HL-60 (cell line): Measurements from ENCODE around the gene NEK11.

Experiments used
- GABPA ChIP-seq: IDR thresholded peaks from 2 replicates; pipeline ENCODE4 v1.6.1; 2012; ENCODE audit warnings: low read depth
- POLR2AphosphoS5 ChIP-seq: IDR thresholded peaks from 2 replicates; pipeline ENCODE4 v1.6.1; 2012; ENCODE audit warnings: low read depth
- SPI1 ChIP-seq: IDR thresholded peaks from 2 replicates; pipeline ENCODE4 v1.6.1; 2012; ENCODE audit warnings: low read depth, mild to moderate bottlenecking, borderline replicate concordance
- TF ChIP-seq, protein P1 (sequence below): IDR thresholded peaks from one replicate; pipeline ENCODE4 v1.5.1; 2011; ENCODE audit warnings: low read length, control low read depth, inconsistent platforms; ENCODE audit not compliant: insufficient read depth
- TF ChIP-seq, protein P2 (sequence below): IDR thresholded peaks from 2 replicates; pipeline ENCODE4 v1.6.1; 2012; ENCODE audit warnings: low read depth; ENCODE audit not compliant: insufficient replicate concordance

DNA sequence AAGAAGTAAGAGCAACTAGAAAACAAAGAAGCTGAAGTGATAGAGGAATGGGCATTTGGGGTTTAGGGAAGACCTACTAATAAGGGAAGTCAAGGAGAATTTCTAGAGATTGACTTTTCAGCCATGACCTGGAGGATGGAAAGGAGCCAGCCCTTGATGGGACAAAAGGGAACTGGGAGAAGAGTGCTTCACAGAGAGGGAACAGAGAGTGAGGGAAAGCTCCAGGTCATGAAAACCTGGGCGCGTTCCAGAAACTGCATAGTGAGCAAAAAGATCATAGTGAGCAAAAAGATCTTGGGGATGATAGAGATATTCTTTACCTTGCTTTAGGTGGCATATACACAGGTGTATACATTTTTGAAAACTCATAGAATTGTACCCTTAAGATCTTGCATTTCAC lies 211.8 kb downstream of the NEK11 start:
- TF ChIP-seq, protein P1, sequence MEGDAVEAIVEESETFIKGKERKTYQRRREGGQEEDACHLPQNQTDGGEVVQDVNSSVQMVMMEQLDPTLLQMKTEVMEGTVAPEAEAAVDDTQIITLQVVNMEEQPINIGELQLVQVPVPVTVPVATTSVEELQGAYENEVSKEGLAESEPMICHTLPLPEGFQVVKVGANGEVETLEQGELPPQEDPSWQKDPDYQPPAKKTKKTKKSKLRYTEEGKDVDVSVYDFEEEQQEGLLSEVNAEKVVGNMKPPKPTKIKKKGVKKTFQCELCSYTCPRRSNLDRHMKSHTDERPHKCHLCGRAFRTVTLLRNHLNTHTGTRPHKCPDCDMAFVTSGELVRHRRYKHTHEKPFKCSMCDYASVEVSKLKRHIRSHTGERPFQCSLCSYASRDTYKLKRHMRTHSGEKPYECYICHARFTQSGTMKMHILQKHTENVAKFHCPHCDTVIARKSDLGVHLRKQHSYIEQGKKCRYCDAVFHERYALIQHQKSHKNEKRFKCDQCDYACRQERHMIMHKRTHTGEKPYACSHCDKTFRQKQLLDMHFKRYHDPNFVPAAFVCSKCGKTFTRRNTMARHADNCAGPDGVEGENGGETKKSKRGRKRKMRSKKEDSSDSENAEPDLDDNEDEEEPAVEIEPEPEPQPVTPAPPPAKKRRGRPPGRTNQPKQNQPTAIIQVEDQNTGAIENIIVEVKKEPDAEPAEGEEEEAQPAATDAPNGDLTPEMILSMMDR: no peak
- TF ChIP-seq, protein P2, sequence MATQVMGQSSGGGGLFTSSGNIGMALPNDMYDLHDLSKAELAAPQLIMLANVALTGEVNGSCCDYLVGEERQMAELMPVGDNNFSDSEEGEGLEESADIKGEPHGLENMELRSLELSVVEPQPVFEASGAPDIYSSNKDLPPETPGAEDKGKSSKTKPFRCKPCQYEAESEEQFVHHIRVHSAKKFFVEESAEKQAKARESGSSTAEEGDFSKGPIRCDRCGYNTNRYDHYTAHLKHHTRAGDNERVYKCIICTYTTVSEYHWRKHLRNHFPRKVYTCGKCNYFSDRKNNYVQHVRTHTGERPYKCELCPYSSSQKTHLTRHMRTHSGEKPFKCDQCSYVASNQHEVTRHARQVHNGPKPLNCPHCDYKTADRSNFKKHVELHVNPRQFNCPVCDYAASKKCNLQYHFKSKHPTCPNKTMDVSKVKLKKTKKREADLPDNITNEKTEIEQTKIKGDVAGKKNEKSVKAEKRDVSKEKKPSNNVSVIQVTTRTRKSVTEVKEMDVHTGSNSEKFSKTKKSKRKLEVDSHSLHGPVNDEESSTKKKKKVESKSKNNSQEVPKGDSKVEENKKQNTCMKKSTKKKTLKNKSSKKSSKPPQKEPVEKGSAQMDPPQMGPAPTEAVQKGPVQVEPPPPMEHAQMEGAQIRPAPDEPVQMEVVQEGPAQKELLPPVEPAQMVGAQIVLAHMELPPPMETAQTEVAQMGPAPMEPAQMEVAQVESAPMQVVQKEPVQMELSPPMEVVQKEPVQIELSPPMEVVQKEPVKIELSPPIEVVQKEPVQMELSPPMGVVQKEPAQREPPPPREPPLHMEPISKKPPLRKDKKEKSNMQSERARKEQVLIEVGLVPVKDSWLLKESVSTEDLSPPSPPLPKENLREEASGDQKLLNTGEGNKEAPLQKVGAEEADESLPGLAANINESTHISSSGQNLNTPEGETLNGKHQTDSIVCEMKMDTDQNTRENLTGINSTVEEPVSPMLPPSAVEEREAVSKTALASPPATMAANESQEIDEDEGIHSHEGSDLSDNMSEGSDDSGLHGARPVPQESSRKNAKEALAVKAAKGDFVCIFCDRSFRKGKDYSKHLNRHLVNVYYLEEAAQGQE: no peak
- no peak for TF ChIP-seq GABPA
- no peak for TF ChIP-seq POLR2AphosphoS5
- TF ChIP-seq SPI1: no peak
